A549 (cell line): ENCODE measurements around the gene OVOL3.

ENCODE experiments used
- KDM1A ChIP-seq: fragments of 200-600 bp; sonication (generic); IDR thresholded peaks from 2 replicates; pipeline ENCODE4 v1.6.1; 2016; ENCODE audit warnings: low read depth, mild to moderate bottlenecking
- POLR2A ChIP-seq: IDR thresholded peaks from 2 replicates; pipeline ENCODE4 v1.6.1; 2012; ENCODE audit warnings: mild to moderate bottlenecking, low read length
- RFX5 ChIP-seq: fragments of 450-650 bp; IDR thresholded peaks from 2 replicates; pipeline ENCODE4 v1.7.1; 2014; ENCODE audit warnings: antibody characterized with exemption, mild to moderate bottlenecking, moderate library complexity
- TF ChIP-seq, protein P1 (sequence below): fragments of >200 bp; sonication (Bioruptor Twin); formaldehyde crosslinking; IDR thresholded peaks from 3 replicates; pipeline ENCODE4 v1.5.1; 2016
- TF ChIP-seq, protein P2 (sequence below): IDR thresholded peaks from 2 replicates; pipeline ENCODE4 v1.6.1; 2012

DNA sequence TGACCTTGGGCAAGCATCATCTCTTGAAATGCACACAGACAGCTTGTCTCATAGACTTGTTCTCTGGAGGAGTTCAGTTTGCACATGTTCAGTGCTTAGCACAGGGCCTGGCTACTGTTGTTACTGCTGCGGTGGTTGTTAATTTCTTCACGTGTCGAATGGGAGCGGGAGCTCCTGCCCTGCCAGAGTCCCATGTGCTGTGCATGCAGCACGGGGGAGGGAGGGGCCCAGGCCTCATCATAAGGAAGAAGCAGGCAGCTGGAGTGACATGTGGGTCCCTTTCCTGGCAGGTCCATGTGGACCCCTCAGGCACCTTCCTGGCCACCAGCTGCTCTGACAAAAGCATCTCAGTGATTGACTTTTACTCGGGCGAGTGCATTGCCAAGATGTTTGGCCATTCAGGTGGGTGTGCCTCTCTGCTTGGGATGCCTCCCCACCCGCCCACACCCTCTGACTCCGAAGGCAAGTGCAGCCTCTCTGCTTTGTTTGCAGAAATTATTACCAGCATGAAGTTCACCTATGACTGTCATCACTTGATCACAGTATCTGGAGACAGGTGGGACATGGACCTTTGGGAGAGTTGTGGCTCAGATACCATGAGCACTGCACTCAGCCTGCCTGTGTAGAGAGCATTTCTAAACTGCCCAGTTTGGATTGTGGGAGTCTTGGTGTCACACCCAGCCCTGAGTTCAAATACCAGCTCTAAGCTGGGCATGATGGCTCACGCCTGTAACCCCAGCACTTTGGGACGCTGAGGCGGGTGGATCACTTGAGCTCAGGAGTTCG lies 19.8 kb upstream of the OVOL3 start:
- TF ChIP-seq, protein P1, sequence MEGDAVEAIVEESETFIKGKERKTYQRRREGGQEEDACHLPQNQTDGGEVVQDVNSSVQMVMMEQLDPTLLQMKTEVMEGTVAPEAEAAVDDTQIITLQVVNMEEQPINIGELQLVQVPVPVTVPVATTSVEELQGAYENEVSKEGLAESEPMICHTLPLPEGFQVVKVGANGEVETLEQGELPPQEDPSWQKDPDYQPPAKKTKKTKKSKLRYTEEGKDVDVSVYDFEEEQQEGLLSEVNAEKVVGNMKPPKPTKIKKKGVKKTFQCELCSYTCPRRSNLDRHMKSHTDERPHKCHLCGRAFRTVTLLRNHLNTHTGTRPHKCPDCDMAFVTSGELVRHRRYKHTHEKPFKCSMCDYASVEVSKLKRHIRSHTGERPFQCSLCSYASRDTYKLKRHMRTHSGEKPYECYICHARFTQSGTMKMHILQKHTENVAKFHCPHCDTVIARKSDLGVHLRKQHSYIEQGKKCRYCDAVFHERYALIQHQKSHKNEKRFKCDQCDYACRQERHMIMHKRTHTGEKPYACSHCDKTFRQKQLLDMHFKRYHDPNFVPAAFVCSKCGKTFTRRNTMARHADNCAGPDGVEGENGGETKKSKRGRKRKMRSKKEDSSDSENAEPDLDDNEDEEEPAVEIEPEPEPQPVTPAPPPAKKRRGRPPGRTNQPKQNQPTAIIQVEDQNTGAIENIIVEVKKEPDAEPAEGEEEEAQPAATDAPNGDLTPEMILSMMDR = no peak
- TF ChIP-seq, protein P2, sequence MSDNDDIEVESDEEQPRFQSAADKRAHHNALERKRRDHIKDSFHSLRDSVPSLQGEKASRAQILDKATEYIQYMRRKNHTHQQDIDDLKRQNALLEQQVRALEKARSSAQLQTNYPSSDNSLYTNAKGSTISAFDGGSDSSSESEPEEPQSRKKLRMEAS = no peak
- TF ChIP-seq RFX5 = no peak
- TF ChIP-seq POLR2A = no peak
- no peak for TF ChIP-seq KDM1A
